Adrenal gland (tissue), 12 donors: ENCODE results near the gene OR1C1. TPM values are rescaled to one million over a fixed set of nuclear protein-coding genes. Genes with fewer than 3 reads are reported as not detected.
"Not testable (repeated sequence)": the region's sequence is repeated elsewhere in the genome, so short reads cannot be mapped to it uniquely, and the experiment has no call there.

Experiments
- DNase-seq, 7 donors: peaks; one replicate each; pipeline ENCODE4 v3.0.0-alpha.2; 2019 to 2020
- H3K27ac ChIP-seq, 5 donors: fragments of 200-600 bp; sonication (generic) in 4 of 5; 1 replicate in 3 of 5; 2 replicates in 2 of 5; pipeline versions ENCODE4 v1.5.1 to v1.8.0; 2016 to 2020; ENCODE audit warnings: mild to moderate bottlenecking in 1 of 5
- H3K27me3 ChIP-seq: fragments of 200-600 bp; 2 replicates; pipeline ENCODE4 v1.8.0; 2021
- H3K36me3 ChIP-seq, 2 donors: fragments of 200-600 bp; replicated peaks in 1 of 2; 1 replicate in 1 of 2; 2 replicates in 1 of 2; pipeline versions ENCODE4 v1.5.1 to v1.8.0; 2018 to 2022
- H3K4me1 ChIP-seq, 2 donors: fragments of 200-600 bp; replicated peaks in 1 of 2; 1 replicate in 1 of 2; 2 replicates in 1 of 2; pipeline versions ENCODE4 v1.5.1 to v1.8.0; 2018 to 2021
- H3K4me3 ChIP-seq, 4 donors: fragments of 200-600 bp; sonication (generic) in 3 of 4; one replicate each; pipeline ENCODE4 v1.5.1; 2016 to 2018
- H3K9me3 ChIP-seq, 3 donors: fragments of 200-600 bp; sonication (generic) in 1 of 3; replicated peaks in 1 of 3; 1 replicate in 2 of 3; 2 replicates in 1 of 3; pipeline versions ENCODE4 v1.5.1 to v1.8.0; 2016 to 2021
- CTCF ChIP-seq, 6 experiments: fragments of 450-650 bp in 4 of 6; fragments of 200-600 bp in 2 of 6; sonication (generic) in 1 of 6; IDR thresholded peaks; 1 replicate in 5 of 6; 2 replicates in 1 of 6; pipeline versions ENCODE4 v1.5.1 to v1.8.0; 2016 to 2021; ENCODE audit warnings: antibody characterized with exemption in 6 of 6, mild to moderate bottlenecking in 2 of 6, moderate library complexity in 1 of 6
- POLR2A ChIP-seq, 2 donors: fragments of 450-650 bp; IDR thresholded peaks; one replicate each; pipeline ENCODE4 v1.6.1; 2017; ENCODE audit warnings: antibody characterized with exemption in 2 of 2, mild to moderate bottlenecking in 2 of 2, moderate library complexity in 1 of 2
- WGBS, 4 donors: extraction: QIAGEN DNeasy Blood & Tissue Kit in 2 of 4; methylation state at CpG; one replicate each; pipeline versions ENCODE4 v1.1.5 to v1.1.7; 2013 to 2017; 5-methylcytosine and 5-hydroxymethylcytosine counted together
- intact Hi-C, 2 donors: fragments of 100-400 bp; cut with DNase I; formaldehyde crosslinking; loops; one replicate each; pipeline versions ENCODE4 v1.14.1 to v1.15.0; 2022 to 2023
- polyA plus RNA-seq, 3 donors: library from polyadenylated mRNA; stranded (reverse); fragments of 200-250 nt in 2 of 3; fragments of 350-450 nt in 1 of 3; fragmentation: Illumina TruSeq in 1 of 3; extraction: RNeasy Lipid Tissue Mini Kit (QIAGEN cat#74804) in 1 of 3; gene quantifications; one replicate each; pipeline ENCODE4 v1.2.3, GENCODE V29; 2013 to 2014
- total RNA-seq, 9 donors: library from RNA; depleted of rRNA in 4 of 9; stranded (reverse); fragments of >200 nt in 4 of 9; fragments of 120-200 nt in 1 of 9; fragmentation: NEBNext Ultra II Directional in 1 of 9; extraction: Animal tissue kit (Norgen Biotek cat#: 25700) in 1 of 9; gene quantifications; one replicate each; pipeline versions ENCODE4 v1.1.0 to v1.2.4, GENCODE V29; 2013 to 2023
- donor health status: healthy with polysubstance abuse.
- donor health status: Bipolar disorder and iron deficiency.
- donor health status: DM: yes; HTN: yes; CAD: no.
- donor health status: DM: no; HTN: no; CAD: no.
- donor health status: DM: no; HTN: no; CAD: no.
- donor health status: DM: yes; HTN: yes; CAD: no.

The OR1C1 gene
- total and polyA plus RNA-seq, 12 donors = not detected

GRCh38 chr1:247748041-247748440, 12.3 kb downstream of the OR1C1 start, which contains the start of gene OR14A2:
OR14A2 (minus strand) TSS chr1:247748141.
- Histone ChIP-seq H3K9me3 (peaks cover 0 to 7% (median 0%) of the 10 kb centered on the region in 3 donors), H3K4me3 (no peak within 1 kb of the TSS), H3K36me3 (no peaks in the 10 kb centered on the region), H3K27me3 (no peaks in the 10 kb centered on the region), H3K4me1 (no peaks in the 10 kb centered on the region), H3K27ac (no peak within 1 kb of the TSS)
- TF ChIP-seq CTCF (IDR thresholded peaks at IDR 0.05) (no peak), POLR2A (IDR thresholded peaks at IDR 0.05) (no peak)
- DNase-seq = no peak
- WGBS, 4 donors = 74 to 84% (median 79%) methylated on average over 2 of the region's 2 CpGs
- intact Hi-C loops = no loop called here

DNA sequence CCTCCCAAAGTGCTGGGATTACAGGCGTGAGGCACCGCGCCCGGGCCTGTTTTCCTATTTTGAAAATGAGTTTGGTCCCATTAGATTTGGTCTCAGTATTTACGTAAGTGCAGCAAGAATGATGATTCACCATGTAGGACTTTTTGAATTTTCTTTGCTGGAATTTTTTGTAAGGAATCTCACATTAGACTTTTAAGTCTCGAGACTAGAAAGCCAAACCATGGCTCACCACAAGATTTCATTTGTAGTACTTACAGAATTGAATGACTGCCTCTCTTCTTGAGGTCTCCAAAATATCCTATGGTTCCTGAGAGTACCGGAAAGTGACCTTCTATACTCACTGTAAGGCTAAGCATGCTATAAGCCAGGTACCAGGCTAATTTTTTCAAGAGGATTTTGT, 12.7 kb downstream of the OR1C1 start:
- DNase-seq = no peak
- H3K27ac ChIP-seq = no peak overlapping the region
- TF ChIP-seq POLR2A (IDR thresholded peaks at IDR 0.05) = no peak
- no peak for TF ChIP-seq CTCF (IDR thresholded peaks at IDR 0.05)
- no peaks in the 10 kb centered on the region for H3K36me3 ChIP-seq
- no peaks in the 10 kb centered on the region for H3K4me1 ChIP-seq
- intact Hi-C loops = no loop called here
- no peaks in the 10 kb centered on the region for H3K27me3 ChIP-seq
- H3K9me3 ChIP-seq = peaks cover 0 to 7% (median 0%) of the 10 kb centered on the region in 3 donors
- no peak overlapping the region for H3K4me3 ChIP-seq
- WGBS, 4 donors = 82 to 88% (median 86%) methylated on average over 7 of the region's 7 CpGs

GRCh38 chr1:247746391-247746935, 13.9 kb downstream of the OR1C1 start:
- no peak for DNase-seq
- no peak overlapping the region for H3K27ac ChIP-seq
- peaks cover 0 to 7% (median 0%) of the 10 kb centered on the region in 3 donors for H3K9me3 ChIP-seq
- no peak overlapping the region for H3K4me3 ChIP-seq
- H3K27me3 ChIP-seq = no peaks in the 10 kb centered on the region
- TF ChIP-seq POLR2A (IDR thresholded peaks at IDR 0.05) = no peak
- TF ChIP-seq CTCF (IDR thresholded peaks at IDR 0.05) = no peak
- H3K36me3 ChIP-seq = no peaks in the 10 kb centered on the region
- no peaks in the 10 kb centered on the region for H3K4me1 ChIP-seq
- intact Hi-C loops = no loop called here
- WGBS, 4 donors = 63 to 78% (median 65%) methylated on average over 3 of the region's 3 CpGs

DNA sequence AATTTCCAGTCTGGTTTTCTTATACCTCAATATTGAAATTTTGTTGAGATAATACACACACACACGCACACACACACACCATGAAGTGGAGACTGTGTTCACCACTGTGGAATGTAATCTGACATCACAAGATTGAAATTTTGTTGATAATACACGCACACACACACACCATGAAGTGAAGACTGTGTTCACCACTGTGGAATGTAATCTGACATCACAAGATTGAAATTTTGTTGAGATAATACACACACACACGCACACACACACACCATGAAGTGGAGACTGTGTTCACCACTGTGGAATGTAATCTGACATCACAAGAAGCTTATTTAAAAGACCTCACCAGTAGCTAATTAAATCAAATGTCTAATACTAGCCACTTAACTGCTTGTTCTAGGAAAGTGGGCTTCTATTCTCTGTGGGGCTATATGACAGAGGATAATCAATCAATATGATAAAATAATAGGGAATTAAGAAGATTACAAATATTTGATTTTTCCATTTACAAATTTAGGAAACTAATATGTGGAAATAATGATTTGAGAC, 18.1 kb downstream of the OR1C1 start:
- 53 to 65% (median 57%) methylated on average over 3 of the region's 3 CpGs for WGBS, 4 donors
- intact Hi-C loops, H3K4me3 ChIP-seq, H3K27ac ChIP-seq, H3K27me3 ChIP-seq, H3K36me3 ChIP-seq, H3K9me3 ChIP-seq, DNase-seq, H3K4me1 ChIP-seq: not testable (repeated sequence)

GRCh38 chr1:247741756-247742155, 18.6 kb downstream of the OR1C1 start:
- Histone ChIP-seq H3K27ac (no peak overlapping the region), H3K4me1 (no peaks in the 10 kb centered on the region), H3K4me3 (no peak overlapping the region), H3K27me3 (no peaks in the 10 kb centered on the region), H3K36me3 (no peaks in the 10 kb centered on the region), H3K9me3 (no peaks in the 10 kb centered on the region)
- 67 to 74% (median 69%) methylated on average over 5 of the region's 5 CpGs for WGBS, 4 donors
- DNase-seq = no peak
- intact Hi-C loops = no loop called here
- no peak for TF ChIP-seq POLR2A (IDR thresholded peaks at IDR 0.05)
- TF ChIP-seq CTCF (IDR thresholded peaks at IDR 0.05) = no peak
